ENCODE results near the gene RECQL5. TPM values are rescaled to one million over a fixed set of nuclear protein-coding genes. Genes with fewer than 3 reads are reported as not detected.
A peak's percentile ranks its signal among the peaks of the same experiment; 100 is the strongest.

The RECQL5 gene
- total RNA-seq, 1 experiment from 2014 or later = 67.0 TPM

GRCh38 chr17:75602644-75603043 is 64.3 kb downstream of the RECQL5 start:
- POLR2A ChIA-PET = no interaction called here
- H3K36me3 ChIP-seq (ENCODE audit: control insufficient read depth, insufficient read depth, low read length) = no peaks in the 10 kb centered on the region
- H3K27me3 ChIP-seq (replicated peaks; ENCODE audit: control insufficient read depth, insufficient read depth, low read length) = no peaks in the 10 kb centered on the region
- intact Hi-C loops (cut with micrococcal nuclease; ENCODE audit: unreplicated experiment) = no loop called here
- H3K4me1 ChIP-seq = 0 out of 2 replicates have a peak, but pooled peaks cover 4% of the 10 kb centered on the region
- H3K9me3 Mint-ChIP-seq (ENCODE audit: unreplicated experiment) = no peaks in the 10 kb centered on the region
- no peak for DNase-seq
- H3K4me1 Mint-ChIP-seq (ENCODE audit: low read depth, unreplicated experiment) = peaks cover 7% of the 10 kb centered on the region
- TF ChIP-seq CTCF (IDR thresholded peaks at IDR 0.05; ENCODE audit: insufficient read depth in 1 of 2, low read depth in 1 of 2, low read length in 1 of 2, severe bottlenecking in 1 of 2, unreplicated experiment in 1 of 2) = no peak
- BruUV-seq (replicated peaks) = no TSS peak
- no peak overlapping the region for H3K27ac Mint-ChIP-seq (ENCODE audit: unreplicated experiment)
- CTCF ChIA-PET = interaction anchor here (1.5 to 3.5 kb wide), 3 partner anchors 8 to 31 kb away, joined by 9 to 23 read pairs (median 13); partner anchors contain the start of gene SMIM5
- H3K9me3 ChIP-seq = no peaks in the 10 kb centered on the region
- H3K4me3 ChIP-seq (ENCODE audit: low read depth, low read length) = no peak overlapping the region
- no peaks in the 10 kb centered on the region for H3K27me3 Mint-ChIP-seq (ENCODE audit: insufficient read depth, unreplicated experiment)
- no peak overlapping the region for H3K4me3 Mint-ChIP-seq (ENCODE audit: unreplicated experiment)
- H3K36me3 Mint-ChIP-seq (ENCODE audit: insufficient read depth, unreplicated experiment) = no peaks in the 10 kb centered on the region

- DNase-seq = peak; percentile 71 to 79
- Histone ChIP-seq H3K4me1 (no peaks in the 10 kb centered on the region), H3K9me3 (no peaks in the 10 kb centered on the region), H3K36me3 (ENCODE audit: control insufficient read depth, insufficient read depth, low read length) (no peaks in the 10 kb centered on the region), H3K4me3 (ENCODE audit: low read depth, low read length) (no peak overlapping the region), H3K27me3 (replicated peaks; ENCODE audit: control insufficient read depth, insufficient read depth, low read length) (no peaks in the 10 kb centered on the region)
- Mint-ChIP-seq H3K4me3 (ENCODE audit: unreplicated experiment) (no peak overlapping the region), H3K9me3 (ENCODE audit: unreplicated experiment) (no peaks in the 10 kb centered on the region), H3K4me1 (ENCODE audit: low read depth, unreplicated experiment) (no peaks in the 10 kb centered on the region), H3K36me3 (ENCODE audit: insufficient read depth, unreplicated experiment) (no peaks in the 10 kb centered on the region), H3K27me3 (ENCODE audit: insufficient read depth, unreplicated experiment) (no peaks in the 10 kb centered on the region), H3K27ac (ENCODE audit: unreplicated experiment) (no peak overlapping the region)
- intact Hi-C loops (cut with micrococcal nuclease; ENCODE audit: unreplicated experiment) = no loop called here
- ChIA-PET CTCF (interaction anchor here (0.5 to 3.5 kb wide), 18 partner anchors 9 to 149 kb away, joined by 3 to 23 read pairs (median 5); partner anchors contain the start of gene SMIM5), POLR2A (no interaction called here)
- peak; percentile 57 to 76 for TF ChIP-seq CTCF (IDR thresholded peaks at IDR 0.05; ENCODE audit: insufficient read depth in 1 of 2, low read depth in 1 of 2, low read length in 1 of 2, severe bottlenecking in 1 of 2, unreplicated experiment in 1 of 2)
- no TSS peak for BruUV-seq (replicated peaks)
These were observed 65.6 kb downstream of the RECQL5 start for GRCh38 chr17:75601057-75601987.

GRCh38 chr17:75596320-75597087 is 70.5 kb downstream of the RECQL5 start:
- H3K4me3 ChIP-seq (ENCODE audit: low read depth, low read length) = no peak overlapping the region
- H3K9me3 ChIP-seq = no peaks in the 10 kb centered on the region
- no peaks in the 10 kb centered on the region for H3K27me3 ChIP-seq (replicated peaks; ENCODE audit: control insufficient read depth, insufficient read depth, low read length)
- TF ChIP-seq CTCF (IDR thresholded peaks at IDR 0.05; ENCODE audit: insufficient read depth in 1 of 2, low read depth in 1 of 2, low read length in 1 of 2, severe bottlenecking in 1 of 2, unreplicated experiment in 1 of 2) = no peak
- Mint-ChIP-seq H3K9me3 (ENCODE audit: unreplicated experiment) (no peaks in the 10 kb centered on the region), H3K27ac (ENCODE audit: unreplicated experiment) (no peak overlapping the region), H3K27me3 (ENCODE audit: insufficient read depth, unreplicated experiment) (no peaks in the 10 kb centered on the region), H3K4me3 (ENCODE audit: unreplicated experiment) (no peak overlapping the region), H3K4me1 (ENCODE audit: low read depth, unreplicated experiment) (no peaks in the 10 kb centered on the region), H3K36me3 (ENCODE audit: insufficient read depth, unreplicated experiment) (no peaks in the 10 kb centered on the region)
- intact Hi-C loops (cut with micrococcal nuclease; ENCODE audit: unreplicated experiment) = no loop called here
- no peaks in the 10 kb centered on the region for H3K36me3 ChIP-seq (ENCODE audit: control insufficient read depth, insufficient read depth, low read length)
- no peaks in the 10 kb centered on the region for H3K4me1 ChIP-seq
- no peak for DNase-seq
- no TSS peak for BruUV-seq (replicated peaks)
- ChIA-PET POLR2A (no interaction called here), CTCF (interaction anchor here (1.0 kb wide), 1 partner anchor 37 kb away, joined by 4 read pairs; the partner anchor contains the start of gene SMIM5)

Data from Caco-2 (cell line).